ENCODE data around the gene BORCS6. TPM values are rescaled to one million over a fixed set of nuclear protein-coding genes. Genes with fewer than 3 reads are reported as not detected.

Gene BORCS6
- total and polyA plus RNA-seq, 10 donors = 9.5 to 16.5 (median 12.3) TPM

- 12 to 25% (median 19%) methylated on average over 32 of the region's 32 CpGs for WGBS, 5 donors
- peak overlapping the region; percentile 30 to 97 (median 75) for H3K27ac ChIP-seq
- intact Hi-C loops (cut with DNase I; ENCODE audit: low total_unique reads) = loop anchor here (10.0 kb wide), 1 partner anchor 68 kb away; the partner anchor contains the start of gene SLC25A35
Observed at GRCh38 chr17:8226536-8227237, 36.7 kb upstream of the BORCS6 start.

GRCh38 chr17:8225813-8226535, 36.0 kb upstream of the BORCS6 start:
- intact Hi-C loops (cut with DNase I; ENCODE audit: low total_unique reads) = loop anchor here (10.0 kb wide), 1 partner anchor 69 kb away; the partner anchor contains the start of gene SLC25A35
- peak overlapping the region in 3 of 8 donors; percentile 4 to 44 (median 27) for H3K4me3 ChIP-seq
- DNase-seq = no peak
- no peaks in the 10 kb centered on the region for H3K9me3 ChIP-seq
- TF ChIP-seq CTCF (IDR thresholded peaks at IDR 0.05 in 8 of 11, conservative IDR thresholded peaks at IDR 0.05 in 3 of 11) (no peak), POLR2AphosphoS5 (IDR thresholded peaks at IDR 0.05) (peak; percentile 44 to 65 (median 56))
- H3K27me3 ChIP-seq (replicated peaks in 1 of 7) = no peaks in the 10 kb centered on the region
- H3K4me1 ChIP-seq = peaks cover 12 to 63% (median 35%) of the 10 kb centered on the region in 6 donors
- 43 to 67% (median 55%) methylated on average over 20 of the region's 20 CpGs for WGBS, 5 donors
- H3K36me3 ChIP-seq = peaks cover under 1 to 42% (median 37%) of the 10 kb centered on the region in 6 donors
- H3K27ac ChIP-seq = peak overlapping the region; percentile 30 to 97 (median 75)

More at GRCh38 chr17:8226536-8227237, 36.7 kb upstream of the BORCS6 start:
- H3K9me3 ChIP-seq = no peaks in the 10 kb centered on the region
- DNase-seq = peak; percentile 76
- no peak for TF ChIP-seq POLR2A (IDR thresholded peaks at IDR 0.05)
- TF ChIP-seq POLR2AphosphoS5 (IDR thresholded peaks at IDR 0.05) = peak in 2 of 3 donors; percentile 60 to 78
- no peaks in the 10 kb centered on the region for H3K27me3 ChIP-seq (replicated peaks in 1 of 7)
- peaks cover 3 to 49% (median 44%) of the 10 kb centered on the region in 6 donors for H3K36me3 ChIP-seq
- H3K4me1 ChIP-seq = peaks cover 12 to 56% (median 34%) of the 10 kb centered on the region in 6 donors
- peak overlapping the region in 5 of 8 donors; percentile 4 to 44 (median 9) for H3K4me3 ChIP-seq

GRCh38 chr17:8224891-8225812, 35.2 kb upstream of the BORCS6 start:
- H3K36me3 ChIP-seq = peaks cover 0 to 36% (median 29%) of the 10 kb centered on the region in 6 donors
- peak in 2 of 3 donors; percentile 3 to 61 for TF ChIP-seq POLR2AphosphoS5 (IDR thresholded peaks at IDR 0.05)
- no peak for TF ChIP-seq CTCF (IDR thresholded peaks at IDR 0.05 in 8 of 11, conservative IDR thresholded peaks at IDR 0.05 in 3 of 11)
- no peaks in the 10 kb centered on the region for H3K9me3 ChIP-seq
- H3K27ac ChIP-seq = peak overlapping the region in 6 of 8 donors; percentile 67 to 97 (median 76)
- H3K4me3 ChIP-seq = no peak overlapping the region
- no peak for DNase-seq
- H3K4me1 ChIP-seq = peaks cover 18 to 71% (median 43%) of the 10 kb centered on the region in 6 donors
- 89 to 96% (median 92%) methylated on average over 26 of the region's 26 CpGs for WGBS, 5 donors
- H3K27me3 ChIP-seq (replicated peaks in 1 of 7) = no peaks in the 10 kb centered on the region
- intact Hi-C loops (cut with DNase I; ENCODE audit: low total_unique reads) = loop anchor here (10.0 kb wide), 1 partner anchor 70 kb away; the partner anchor contains the start of gene SLC25A35
